PFSK-1 (cell line): Measurements from ENCODE around the gene MYBBP1A.

Source experiments
- POLR2AphosphoS5 ChIP-seq: IDR thresholded peaks from 2 replicates; pipeline ENCODE4 v1.6.1; 2012; ENCODE audit warnings: low read depth, mild to moderate bottlenecking, control low read depth, low read length, moderate library complexity
- REST ChIP-seq, 2 experiments: IDR thresholded peaks; 2 replicates each; pipeline versions ENCODE4 v1.6.1 to v1.8.0; 2011 to 2012; ENCODE audit warnings: low read depth in 2 of 2, low read length in 2 of 2, control low read depth in 1 of 2, inconsistent platforms in 1 of 2, mild to moderate bottlenecking in 1 of 2, moderate library complexity in 1 of 2; ENCODE audit not compliant: insufficient read depth in 1 of 2
- SIN3A ChIP-seq: IDR thresholded peaks from 2 replicates; pipeline ENCODE4 v1.6.1; 2012; ENCODE audit warnings: mild to moderate bottlenecking, low read length, moderate library complexity, borderline replicate concordance; ENCODE audit not compliant: insufficient read depth
- TAF1 ChIP-seq: IDR thresholded peaks from 2 replicates; pipeline ENCODE4 v1.6.1; 2012; ENCODE audit warnings: low read length, control low read depth, borderline replicate concordance; ENCODE audit not compliant: insufficient read depth

DNA sequence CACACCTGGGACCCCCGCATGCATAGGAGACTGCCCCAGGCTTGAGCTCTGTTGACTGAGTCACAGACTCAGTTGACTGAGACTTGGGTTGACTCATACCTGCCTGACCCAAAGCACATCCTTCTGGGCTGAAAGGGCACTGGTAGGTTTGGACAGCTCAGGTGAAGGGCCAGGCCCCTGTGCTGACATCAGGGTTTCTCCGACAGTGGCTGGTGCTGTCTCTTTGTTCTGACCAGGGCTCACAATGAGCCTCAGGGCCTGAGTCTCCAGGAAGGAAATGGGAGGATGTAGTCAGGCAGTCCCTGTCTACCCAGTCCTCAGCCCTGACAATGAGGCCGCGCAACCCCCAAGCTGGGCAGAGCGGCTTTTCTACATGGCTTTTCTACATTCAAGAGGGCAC lies 50.0 kb downstream of the MYBBP1A start:
- TF ChIP-seq POLR2AphosphoS5, result no peak
- no peak for TF ChIP-seq REST (IDR thresholded peaks at IDR 0.05; ENCODE audit: insufficient read depth in 1 of 2, low read depth in 2 of 2, low read length in 2 of 2)
- no peak for TF ChIP-seq SIN3A
- TF ChIP-seq TAF1, result no peak
